CD4-positive, CD25-positive, alpha-beta regulatory T cell (primary cell): ENCODE data around the gene PHLDB3. TPM values are rescaled to one million over a fixed set of nuclear protein-coding genes. Genes with fewer than 3 reads are reported as not detected.

Source experiments
- ATAC-seq, 2 donors: fragments of 150-1000 bp; cut with Tn5 transposase; one replicate each; pipeline ENCODE4 v1.10.0; 2021; ENCODE audit warnings: low read depth in 2 of 2, moderate number of reproducible peaks in 2 of 2, moderate library complexity in 1 of 2
- DNase-seq, 3 donors: peaks; one replicate each; pipeline versions ENCODE4 v3.0.0 to v3.0.0-alpha.2; 2012 to 2022; ENCODE audit warnings: mixed read lengths in 1 of 3
- H3K27ac ChIP-seq: one replicate; pipeline ENCODE4 v1.7.0; 2013; ENCODE audit warnings: mild to moderate bottlenecking, low read length; ENCODE audit not compliant: insufficient read depth, poor library complexity, severe bottlenecking
- H3K27me3 ChIP-seq: one replicate; pipeline ENCODE4 v1.7.0; 2013; ENCODE audit warnings: low read length; ENCODE audit not compliant: control insufficient read depth, insufficient read depth
- H3K36me3 ChIP-seq: one replicate; pipeline ENCODE4 v1.7.0; 2013; ENCODE audit warnings: mild to moderate bottlenecking, low read length, moderate library complexity; ENCODE audit not compliant: control insufficient read depth, insufficient read depth
- H3K4me1 ChIP-seq: 2 replicates; pipeline ENCODE4 v1.7.0; 2013; ENCODE audit warnings: mild to moderate bottlenecking, low read length; ENCODE audit not compliant: insufficient read depth, control insufficient read depth, poor library complexity, severe bottlenecking
- H3K4me3 ChIP-seq: one replicate; pipeline ENCODE4 v1.7.0; 2013; ENCODE audit warnings: low read depth, mild to moderate bottlenecking, low read length, moderate library complexity
- H3K9me3 ChIP-seq, 2 experiments: 1 replicate in 1 of 2; 2 replicates in 1 of 2; pipeline ENCODE4 v1.7.0; 2013; ENCODE audit warnings: low read length in 2 of 2, mild to moderate bottlenecking in 1 of 2, moderate library complexity in 1 of 2; ENCODE audit not compliant: control insufficient read depth in 2 of 2
- H3K27ac Mint-ChIP-seq, 3 donors: one replicate each; pipeline ENCODE4 v1.8.0; 2020 to 2022; ENCODE audit warnings: mild to moderate bottlenecking in 3 of 3, mixed read lengths in 3 of 3, moderate library complexity in 2 of 3
- H3K27me3 Mint-ChIP-seq: one replicate; pipeline ENCODE4 v1.8.0; 2022; ENCODE audit warnings: mild to moderate bottlenecking, mixed read lengths
- H3K36me3 Mint-ChIP-seq: one replicate; pipeline ENCODE4 v1.8.0; 2020; ENCODE audit warnings: mixed read lengths
- H3K4me1 Mint-ChIP-seq, 4 donors: one replicate each; pipeline ENCODE4 v1.8.0; 2020 to 2022; ENCODE audit warnings: mixed read lengths in 4 of 4, mild to moderate bottlenecking in 1 of 4
- H3K4me3 Mint-ChIP-seq, 4 donors: one replicate each; pipeline ENCODE4 v1.8.0; 2020 to 2022; ENCODE audit warnings: mild to moderate bottlenecking in 4 of 4, mixed read lengths in 4 of 4, moderate library complexity in 3 of 4
- H3K9me3 Mint-ChIP-seq, 7 donors: one replicate each; pipeline ENCODE4 v1.8.0; 2020 to 2022; ENCODE audit warnings: mixed read lengths in 7 of 7, mild to moderate bottlenecking in 3 of 7, moderate library complexity in 2 of 7
- polyA plus RNA-seq, 4 donors: library from polyadenylated mRNA; unstranded; fragments of 300-500 nt; fragmentation: Illumina TruSeq; gene quantifications; one replicate each; pipeline ENCODE4 v1.2.3, GENCODE V29; 2021
- total RNA-seq: library from RNA; stranded (reverse); gene quantifications from one replicate; pipeline ENCODE4 v1.2.3, GENCODE V29; 2022

The PHLDB3 gene
- total and polyA plus RNA-seq, 5 donors from 2014 or later: 1.5 to 64.1 (median 4.2) TPM

DNA sequence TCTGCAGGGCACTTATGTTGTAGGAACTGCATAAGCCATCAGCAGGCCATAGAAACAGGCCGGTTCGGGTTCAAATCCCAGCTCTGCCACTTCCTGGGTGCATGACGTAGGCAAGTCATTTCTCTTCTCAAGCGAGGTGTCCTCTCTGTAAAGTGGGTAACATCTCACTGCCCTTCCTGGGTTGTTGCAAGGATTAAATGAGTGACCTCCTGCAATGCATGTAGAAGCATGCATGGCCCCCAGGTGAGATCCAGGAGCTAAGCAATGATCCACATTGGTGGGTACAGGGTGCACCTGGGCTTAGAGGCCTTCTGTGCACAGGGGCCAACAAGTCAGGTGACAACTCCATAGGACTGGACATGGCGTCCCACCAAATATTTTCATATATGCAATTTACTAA is 13.8 kb downstream of the PHLDB3 start:
- H3K27me3 Mint-ChIP-seq: no peaks in the 10 kb centered on the region
- Histone ChIP-seq H3K4me3 (no peak overlapping the region), H3K27me3 (no peaks in the 10 kb centered on the region), H3K9me3 (no peaks in the 10 kb centered on the region), H3K36me3 (peaks cover 15% of the 10 kb centered on the region), H3K27ac (no peak overlapping the region), H3K4me1 (no peaks in the 10 kb centered on the region)
- peaks cover 7% of the 10 kb centered on the region for H3K36me3 Mint-ChIP-seq
- DNase-seq (no peak), ATAC-seq (no peak)
- peak overlapping the region in 2 of 3 donors; percentile 4 to 61 for H3K27ac Mint-ChIP-seq
- H3K4me3 Mint-ChIP-seq: no peak overlapping the region
- peaks cover 0 to 7% (median 0%) of the 10 kb centered on the region in 4 donors for H3K4me1 Mint-ChIP-seq
- H3K9me3 Mint-ChIP-seq: no peaks in the 10 kb centered on the region

DNA sequence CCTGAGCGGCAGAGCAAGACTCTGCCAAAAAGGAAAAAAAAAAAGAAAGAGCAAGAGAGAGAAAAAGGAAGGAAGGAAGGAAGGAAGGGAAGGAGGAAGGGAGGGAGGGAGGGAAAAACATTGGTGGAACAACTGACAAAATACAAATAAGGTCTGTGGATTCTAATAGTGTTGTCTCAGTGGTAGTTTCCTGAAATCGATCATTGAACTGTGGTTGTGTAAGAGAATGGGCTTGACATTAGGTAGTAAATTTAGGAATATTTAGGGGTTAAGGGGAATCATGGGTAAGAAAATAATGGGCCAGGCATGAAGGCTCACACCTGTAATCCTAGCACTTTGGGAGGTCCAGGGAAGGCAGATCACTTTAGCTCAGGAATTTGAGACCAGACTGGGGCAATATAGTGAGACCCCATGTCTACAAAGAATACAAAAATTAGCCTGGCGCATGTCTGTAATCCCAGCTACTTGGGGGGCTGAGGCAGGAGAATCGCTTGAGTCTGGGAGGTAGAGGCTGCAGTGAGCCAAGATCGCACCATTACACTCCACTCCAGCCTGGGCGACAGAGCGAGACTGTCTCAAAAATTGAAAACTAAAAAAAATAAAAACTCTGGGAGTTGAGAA is 14.5 kb downstream of the PHLDB3 start:
- Mint-ChIP-seq H3K36me3 (peaks cover 4% of the 10 kb centered on the region), H3K9me3 (no peaks in the 10 kb centered on the region), H3K4me1 (peaks cover 0 to 7% (median 0%) of the 10 kb centered on the region in 4 donors), H3K4me3 (no peak overlapping the region), H3K27me3 (no peaks in the 10 kb centered on the region), H3K27ac (peak overlapping the region in 2 of 3 donors; percentile 61 to 95)
- no peaks in the 10 kb centered on the region for H3K4me1 ChIP-seq
- ATAC-seq: no peak
- DNase-seq: no peak
- H3K9me3 ChIP-seq: no peaks in the 10 kb centered on the region
- H3K27me3 ChIP-seq: no peaks in the 10 kb centered on the region
- no peak overlapping the region for H3K4me3 ChIP-seq
- H3K27ac ChIP-seq: no peak overlapping the region
- H3K36me3 ChIP-seq: peaks cover 9% of the 10 kb centered on the region

DNA sequence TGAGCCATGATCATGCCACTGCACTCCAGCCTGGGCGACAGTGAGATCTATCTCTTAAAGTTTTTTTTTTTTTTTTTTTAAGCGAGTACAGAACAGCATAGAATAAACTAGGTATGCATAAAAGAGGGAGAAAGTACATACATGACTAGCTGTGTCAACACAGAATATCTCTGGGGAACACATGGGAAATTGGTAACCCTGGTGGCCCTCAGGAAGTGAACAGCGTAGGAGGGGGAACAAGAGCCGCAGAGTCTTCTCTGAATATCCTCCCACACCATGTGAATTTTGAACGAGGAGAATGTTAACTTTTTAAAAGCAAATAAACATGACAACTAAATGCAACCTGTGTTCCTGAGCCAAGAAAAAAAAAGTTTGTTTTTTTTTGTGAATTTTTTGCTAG is 15.2 kb downstream of the PHLDB3 start:
- Histone ChIP-seq H3K27ac (no peak overlapping the region), H3K27me3 (no peaks in the 10 kb centered on the region), H3K4me3 (no peak overlapping the region), H3K36me3 (peaks cover 3% of the 10 kb centered on the region), H3K4me1 (no peaks in the 10 kb centered on the region), H3K9me3 (no peaks in the 10 kb centered on the region)
- Mint-ChIP-seq H3K27ac (peak overlapping the region in 1 of 3 donors; percentile 56), H3K4me3 (no peak overlapping the region), H3K27me3 (no peaks in the 10 kb centered on the region), H3K9me3 (no peaks in the 10 kb centered on the region), H3K36me3 (peaks cover under 1% of the 10 kb centered on the region), H3K4me1 (peaks cover 0 to 7% (median 0%) of the 10 kb centered on the region in 4 donors)
- no peak for DNase-seq
- no peak for ATAC-seq

DNA sequence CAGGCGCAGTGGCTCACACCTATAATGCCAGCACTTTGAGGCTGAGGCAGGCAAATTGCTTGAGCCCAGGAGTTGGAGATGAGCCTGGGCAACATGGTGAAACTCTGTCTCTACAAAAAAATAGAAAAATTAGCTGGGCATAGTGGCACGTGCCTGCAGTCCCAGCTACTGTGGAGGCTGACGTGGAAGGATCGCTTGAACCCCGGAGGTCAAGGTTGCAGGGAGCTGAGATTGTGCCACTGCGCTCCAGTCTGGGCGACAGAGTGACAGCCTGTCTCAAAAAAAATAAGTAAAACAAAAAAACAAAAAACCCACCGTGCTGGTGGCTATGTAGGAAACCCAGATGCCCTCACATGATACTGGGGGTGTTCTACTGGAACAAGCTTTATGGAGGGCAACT is 16.4 kb downstream of the PHLDB3 start:
- ATAC-seq (no peak), DNase-seq (no peak)
- Histone ChIP-seq H3K36me3 (no peaks in the 10 kb centered on the region), H3K4me3 (no peak overlapping the region), H3K27me3 (no peaks in the 10 kb centered on the region), H3K4me1 (no peaks in the 10 kb centered on the region), H3K27ac (no peak overlapping the region), H3K9me3 (no peaks in the 10 kb centered on the region)
- H3K9me3 Mint-ChIP-seq: no peaks in the 10 kb centered on the region
- H3K4me1 Mint-ChIP-seq: peaks cover 0 to 7% (median 0%) of the 10 kb centered on the region in 4 donors
- no peak overlapping the region for H3K27ac Mint-ChIP-seq
- H3K36me3 Mint-ChIP-seq: no peaks in the 10 kb centered on the region
- H3K4me3 Mint-ChIP-seq: no peak overlapping the region
- H3K27me3 Mint-ChIP-seq: no peaks in the 10 kb centered on the region

DNA sequence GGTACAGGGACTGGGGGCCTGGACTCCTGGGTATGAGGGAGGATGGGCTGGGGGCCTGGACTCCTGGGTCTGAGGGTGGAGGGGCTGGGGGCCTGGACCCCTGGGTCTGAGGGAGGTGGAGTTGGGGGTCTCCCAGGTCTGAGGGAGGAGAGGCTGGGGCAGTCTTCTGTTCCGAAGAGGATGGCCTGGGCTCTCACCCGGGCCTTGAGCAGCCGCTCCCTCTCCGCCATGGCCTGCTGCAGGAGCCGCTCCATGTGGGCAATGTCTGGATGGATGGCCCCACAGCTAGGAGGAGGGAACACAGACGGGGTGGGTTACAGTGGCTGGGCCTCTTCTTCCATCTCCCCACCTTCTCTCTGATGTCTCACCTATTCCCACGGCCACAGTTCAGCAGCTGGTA is 18.1 kb downstream of the PHLDB3 start:
- Histone ChIP-seq H3K4me1 (no peaks in the 10 kb centered on the region), H3K36me3 (peaks cover 3% of the 10 kb centered on the region), H3K9me3 (no peaks in the 10 kb centered on the region), H3K27ac (no peak overlapping the region), H3K27me3 (no peaks in the 10 kb centered on the region), H3K4me3 (no peak overlapping the region)
- Mint-ChIP-seq H3K4me1 (peaks cover 0 to 7% (median 1%) of the 10 kb centered on the region in 4 donors), H3K4me3 (no peak overlapping the region), H3K9me3 (no peaks in the 10 kb centered on the region), H3K36me3 (peaks cover 8% of the 10 kb centered on the region), H3K27ac (no peak overlapping the region), H3K27me3 (no peaks in the 10 kb centered on the region)
- no peak for DNase-seq
- no peak for ATAC-seq

DNA sequence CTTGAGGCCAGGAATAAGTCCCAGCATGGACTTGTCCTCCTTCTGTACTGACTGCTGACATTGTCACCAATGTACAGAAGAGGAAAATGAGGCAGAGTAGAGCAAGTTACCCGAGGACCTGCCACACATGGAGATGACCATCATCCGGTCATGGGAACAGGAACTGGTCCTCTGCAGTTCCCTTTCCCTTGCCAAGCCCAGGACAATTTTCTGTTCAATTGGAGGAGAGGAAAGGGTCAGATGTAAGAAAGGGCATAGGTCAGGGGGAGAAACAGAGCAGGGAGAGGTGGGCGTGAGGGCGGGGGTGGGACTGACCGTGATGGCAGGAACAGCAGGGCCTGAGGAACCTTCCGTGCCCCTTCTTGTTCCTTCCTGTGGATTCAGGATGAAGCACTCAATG is 18.6 kb downstream of the PHLDB3 start:
- Histone ChIP-seq H3K36me3 (peaks cover 3% of the 10 kb centered on the region), H3K9me3 (no peaks in the 10 kb centered on the region), H3K4me3 (no peak overlapping the region), H3K27ac (no peak overlapping the region), H3K4me1 (no peaks in the 10 kb centered on the region), H3K27me3 (no peaks in the 10 kb centered on the region)
- Mint-ChIP-seq H3K27me3 (no peaks in the 10 kb centered on the region), H3K36me3 (peaks cover 9% of the 10 kb centered on the region), H3K27ac (peak overlapping the region in 1 of 3 donors; percentile 51), H3K9me3 (no peaks in the 10 kb centered on the region), H3K4me3 (no peak overlapping the region), H3K4me1 (peaks cover 0 to 7% (median 1%) of the 10 kb centered on the region in 4 donors)
- DNase-seq: no peak
- no peak for ATAC-seq

DNA sequence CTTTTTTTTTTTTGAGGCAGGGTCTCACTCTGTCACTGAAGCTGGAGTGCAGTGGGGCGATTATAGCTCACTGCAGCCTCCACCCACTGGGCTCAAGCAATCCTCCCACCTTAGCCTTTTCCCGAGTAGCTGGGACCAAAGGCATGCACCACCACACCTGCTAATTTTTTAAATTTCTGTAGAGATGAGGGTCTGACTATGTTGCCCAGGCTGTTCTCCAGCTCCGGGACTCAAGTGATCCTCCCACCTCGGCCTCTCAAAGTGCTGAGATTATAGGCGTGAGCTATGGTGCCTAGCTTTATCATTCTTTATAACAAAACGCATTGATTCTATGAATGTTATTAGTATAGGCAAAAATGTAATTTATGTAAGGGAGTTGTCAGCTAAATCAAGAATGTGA is 21.3 kb downstream of the PHLDB3 start:
- Mint-ChIP-seq H3K4me1 (peaks cover 0 to 2% (median 1%) of the 10 kb centered on the region in 4 donors), H3K9me3 (no peaks in the 10 kb centered on the region), H3K27ac (peak overlapping the region in 1 of 3 donors; percentile 50), H3K36me3 (peaks cover 17% of the 10 kb centered on the region), H3K27me3 (no peaks in the 10 kb centered on the region), H3K4me3 (no peak overlapping the region)
- Histone ChIP-seq H3K27ac (no peak overlapping the region), H3K27me3 (no peaks in the 10 kb centered on the region), H3K36me3 (peaks cover 3% of the 10 kb centered on the region), H3K4me3 (no peak overlapping the region), H3K4me1 (no peaks in the 10 kb centered on the region), H3K9me3 (no peaks in the 10 kb centered on the region)
- ATAC-seq: no peak
- no peak for DNase-seq

DNA sequence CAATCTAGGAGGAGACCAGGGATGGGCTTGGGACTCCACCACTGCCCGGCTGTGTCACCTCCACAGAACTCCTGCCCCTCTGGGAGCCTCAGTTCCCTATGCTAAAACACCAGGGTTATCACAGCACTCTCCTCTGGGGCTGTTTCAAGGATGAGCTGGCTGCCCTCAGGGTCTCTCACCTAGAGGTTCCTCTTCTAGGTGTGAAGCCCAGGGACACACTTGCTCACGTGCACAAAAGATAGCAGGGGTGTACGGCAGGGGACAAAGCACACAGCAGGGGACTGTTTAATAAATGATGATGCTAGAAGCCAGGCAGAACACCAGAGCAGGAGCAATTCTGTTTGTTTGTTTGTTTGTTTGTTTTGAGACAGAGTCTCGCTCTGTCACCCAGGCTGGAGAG is 22.4 kb downstream of the PHLDB3 start:
- Histone ChIP-seq H3K4me3 (no peak overlapping the region), H3K4me1 (no peaks in the 10 kb centered on the region), H3K36me3 (peaks cover 5% of the 10 kb centered on the region), H3K27ac (no peak overlapping the region), H3K27me3 (no peaks in the 10 kb centered on the region), H3K9me3 (no peaks in the 10 kb centered on the region)
- H3K27ac Mint-ChIP-seq: no peak overlapping the region
- H3K27me3 Mint-ChIP-seq: no peaks in the 10 kb centered on the region
- H3K4me1 Mint-ChIP-seq: peaks cover 0 to 5% (median 2%) of the 10 kb centered on the region in 4 donors
- no peak overlapping the region for H3K4me3 Mint-ChIP-seq
- H3K36me3 Mint-ChIP-seq: peaks cover 23% of the 10 kb centered on the region
- H3K9me3 Mint-ChIP-seq: no peaks in the 10 kb centered on the region
- ATAC-seq (no peak), DNase-seq (no peak)
